ENCODE measurements around the gene MBIP.
"Not testable (repeated sequence)": the region's sequence is repeated elsewhere in the genome, so short reads cannot be mapped to it uniquely, and the experiment has no call there.

The MBIP gene
- 13.7 to 14.0 reads per million in 2 donors for total RNA-seq

- DNase-seq: peak; percentile 11
These were observed at the start of gene MBIP for GRCh38 chr14:36320200-36320896. TSS of gene MBIP (minus strand) at chr14:36320637. CDS start at chr14:36320588, 49 bp downstream.

- DNase-seq: no peak
These were observed 47.7 kb upstream of the MBIP start for GRCh38 chr14:36367985-36368774.

DNA sequence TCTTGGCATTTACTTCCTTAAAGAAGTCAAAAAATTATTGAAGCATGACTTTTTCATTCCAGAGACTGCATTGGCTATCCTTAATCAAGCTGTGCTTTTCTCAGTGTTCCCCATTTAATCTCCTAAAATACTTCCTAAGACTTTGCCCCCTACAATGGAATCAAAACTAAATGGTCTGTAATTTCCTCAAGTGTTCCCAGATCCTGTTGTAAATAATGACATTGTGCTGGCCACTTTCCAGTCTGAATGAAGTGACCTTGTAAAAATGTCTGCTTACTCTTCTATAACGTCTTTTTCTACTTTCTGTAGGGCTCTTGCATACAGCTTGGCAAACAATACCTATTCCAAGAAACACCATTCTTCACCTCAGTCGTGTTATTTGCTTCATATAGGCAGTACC is 45.3 kb upstream of the MBIP start:
- no peak for DNase-seq

DNA sequence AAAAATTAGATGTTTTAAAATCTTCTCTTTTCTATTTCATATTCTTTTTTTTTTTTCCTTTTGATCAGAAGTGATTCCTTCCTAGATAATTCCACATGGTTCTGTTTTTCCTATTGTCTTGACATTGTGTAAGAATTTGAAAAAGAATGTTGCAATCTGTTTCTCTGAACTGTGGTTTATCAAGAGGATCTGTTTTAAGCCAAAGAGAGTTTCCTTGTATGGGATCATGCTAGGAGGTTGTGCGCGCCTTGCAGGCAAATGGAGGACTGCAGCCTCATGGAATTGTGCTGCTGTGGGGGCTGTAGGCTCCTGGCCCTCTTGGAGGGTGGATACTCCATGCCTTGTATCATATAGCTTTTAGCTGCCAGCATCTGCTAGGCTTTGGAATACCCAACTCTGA is 43.3 kb upstream of the MBIP start:
- no peak for DNase-seq

GRCh38 chr14:36362648-36363047 is 42.2 kb upstream of the MBIP start:
- DNase-seq: no peak

- DNase-seq: no peak
These were observed 40.9 kb upstream of the MBIP start for GRCh38 chr14:36361210-36361853.

- no peak for DNase-seq
These were observed 36.4 kb upstream of the MBIP start for GRCh38 chr14:36356862-36357261.

GRCh38 chr14:36346052-36346451 is 25.6 kb upstream of the MBIP start:
- no peak for DNase-seq

DNA sequence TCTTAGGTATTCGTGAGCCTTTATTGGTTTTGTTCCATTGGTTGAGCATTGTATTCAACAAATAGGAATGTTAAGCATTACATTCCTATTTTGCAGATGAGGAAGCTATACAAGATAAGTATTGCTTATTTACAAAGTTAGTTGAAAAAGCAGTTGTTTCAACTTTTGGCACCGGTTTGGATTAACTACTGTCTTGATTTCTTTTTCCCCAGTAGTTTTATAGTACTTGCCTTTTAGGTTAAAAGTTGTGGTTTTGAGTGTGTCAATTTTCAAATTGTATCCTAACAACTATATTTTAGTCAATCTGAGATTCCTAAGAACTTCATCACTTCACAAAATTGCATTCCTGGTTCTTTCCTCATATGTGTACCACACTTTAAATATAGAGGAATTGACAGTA is 23.8 kb upstream of the MBIP start:
- DNase-seq: no peak

DNA sequence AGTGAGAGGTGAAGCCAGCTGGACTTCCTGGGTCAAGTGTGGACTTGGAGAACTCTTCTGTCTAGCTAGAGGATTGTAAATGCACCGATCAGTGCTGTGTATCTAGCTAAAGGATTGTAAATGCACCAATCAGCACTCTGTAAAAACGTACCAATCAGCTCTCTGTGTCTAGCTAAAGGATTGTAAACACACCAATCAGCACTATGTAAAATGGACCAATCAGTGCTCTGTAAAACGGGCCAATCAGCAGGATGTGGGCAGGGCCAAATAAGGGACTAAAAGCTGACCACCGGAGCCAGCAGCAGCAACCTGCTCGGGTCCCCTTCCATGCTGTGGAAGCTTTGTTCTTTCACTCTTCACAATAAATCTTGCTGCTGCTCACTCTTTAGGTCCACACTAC is 21.4 kb upstream of the MBIP start:
- DNase-seq: not testable (repeated sequence)

DNA sequence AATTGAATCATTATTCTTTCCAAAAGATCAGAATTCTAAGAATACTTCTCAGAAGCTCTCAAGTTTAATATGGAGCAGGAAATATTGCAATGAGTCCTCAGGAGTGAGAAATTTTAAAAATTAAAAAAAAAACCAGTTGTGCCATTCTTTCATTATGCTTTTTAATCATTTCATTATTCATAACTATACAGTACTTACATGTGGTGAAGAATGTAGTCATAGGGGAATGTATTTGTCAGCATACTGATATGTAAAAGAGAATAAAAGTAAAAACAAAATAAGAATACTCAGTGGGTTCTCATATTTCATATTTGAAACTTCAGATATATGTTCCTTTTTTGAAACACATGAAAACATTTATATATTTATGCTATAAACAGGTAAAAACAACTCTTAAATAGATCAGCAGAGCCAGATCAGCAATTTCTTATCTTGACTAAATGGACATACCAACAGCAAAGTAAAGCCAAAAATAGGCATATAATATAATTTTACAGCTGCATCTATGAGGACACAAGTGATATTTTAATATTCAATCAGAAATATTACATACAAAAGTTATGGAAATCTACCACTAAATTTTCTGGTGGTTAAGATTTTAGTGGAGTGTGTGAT is 19.9 kb upstream of the MBIP start:
- DNase-seq: no peak

DNA sequence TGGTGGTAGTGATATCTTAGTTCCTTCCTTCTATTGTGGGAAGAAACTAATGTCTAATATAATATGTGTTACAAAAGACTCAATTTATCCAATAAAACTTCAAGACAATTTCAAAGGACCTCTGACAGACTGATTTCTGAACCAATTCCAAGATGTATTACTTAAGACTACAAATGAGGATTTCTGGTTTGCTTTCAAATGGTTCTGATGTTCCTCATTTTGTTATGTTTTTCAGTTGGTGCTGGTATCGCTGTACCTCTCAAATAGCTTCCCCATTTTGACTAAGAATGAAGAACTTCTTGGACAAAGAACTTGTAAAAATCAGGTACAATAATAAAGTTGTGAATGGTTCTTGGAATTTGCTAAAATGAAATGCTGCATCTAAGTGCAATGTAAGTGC is 19.4 kb upstream of the MBIP start:
- DNase-seq: no peak

DNA sequence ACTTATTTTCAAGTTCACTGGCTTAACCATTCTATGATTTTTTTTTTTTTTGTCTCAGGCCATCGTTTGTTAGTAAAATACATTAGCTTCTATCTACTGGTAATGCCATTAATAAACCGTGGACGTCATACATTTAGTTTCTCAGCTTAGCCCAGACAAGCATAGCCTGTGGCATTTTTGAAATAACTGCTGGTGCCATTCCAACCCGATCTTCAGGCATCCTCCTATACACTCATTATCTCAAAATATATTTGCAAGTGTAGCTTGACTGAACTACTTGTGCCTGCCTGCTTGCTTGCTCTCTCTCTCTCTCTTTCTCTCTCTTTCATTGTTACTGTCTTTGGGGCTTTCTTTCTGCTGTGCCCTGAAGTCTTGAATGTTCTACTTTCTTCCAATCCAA is 12.7 kb upstream of the MBIP start:
- no peak for DNase-seq

DNA sequence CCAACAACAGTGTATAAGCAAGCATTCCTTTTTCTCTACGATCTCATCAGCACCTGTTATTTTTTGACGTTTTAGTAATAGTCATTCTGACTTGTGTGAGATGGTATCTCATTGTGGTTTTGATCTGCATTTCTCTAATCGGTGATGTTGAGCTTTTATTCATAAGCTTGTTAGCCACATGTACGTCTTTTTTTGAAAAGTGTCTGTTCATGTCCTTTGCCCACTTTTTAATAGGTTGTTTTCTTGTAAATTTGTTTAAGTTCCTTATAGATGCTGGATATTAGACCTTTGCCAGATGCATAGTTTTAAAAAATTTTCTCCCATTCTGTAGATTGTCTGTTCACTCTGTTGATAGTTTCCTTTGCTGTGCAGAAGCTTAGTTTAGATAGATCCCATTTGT is 7.1 kb upstream of the MBIP start:
- not testable (repeated sequence) for DNase-seq

DNA sequence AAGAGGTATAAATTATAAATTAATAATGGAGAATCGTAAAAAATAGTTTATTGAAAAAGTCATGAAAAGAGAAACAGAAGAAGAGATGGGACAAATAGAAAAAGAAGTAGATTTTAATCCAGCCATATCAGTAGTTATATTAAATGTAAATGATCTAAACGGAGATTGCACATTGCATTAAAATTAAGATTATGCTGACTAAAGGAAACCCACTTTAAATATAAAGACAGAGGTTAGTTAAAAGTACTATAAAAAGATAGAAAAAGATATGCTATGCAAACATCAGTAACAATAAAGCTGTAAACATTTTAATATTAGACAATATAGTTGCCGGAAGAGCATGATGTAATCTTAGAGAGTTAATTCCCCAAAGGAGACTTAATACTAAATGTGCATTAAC is 5.4 kb upstream of the MBIP start:
- DNase-seq: no peak

GRCh38 chr14:36324897-36325296 is 4.5 kb upstream of the MBIP start:
- DNase-seq: no peak

DNA sequence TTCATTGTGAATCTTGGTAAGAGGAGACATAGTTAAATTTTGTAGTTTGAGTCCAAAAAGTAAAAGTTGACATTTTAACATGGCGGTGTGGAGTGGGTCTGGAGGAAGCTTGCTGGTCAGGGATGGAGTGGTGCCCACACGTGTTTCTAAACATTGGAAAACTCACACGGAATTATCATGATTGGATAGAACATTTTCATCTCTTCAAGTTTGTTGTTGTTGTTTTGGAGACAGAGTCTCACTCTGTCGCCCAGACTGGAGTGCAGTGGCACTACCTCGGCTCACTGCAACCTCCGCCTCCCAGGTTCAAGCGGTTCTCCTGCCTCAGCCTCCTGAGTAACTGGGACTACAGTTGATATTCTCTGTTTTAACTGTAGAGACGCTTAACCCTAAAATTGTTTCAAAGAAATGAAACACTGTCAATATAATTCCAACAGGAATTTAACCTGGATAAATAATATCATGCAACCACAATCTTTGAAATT is 502 bp upstream of the MBIP start:
- no peak for DNase-seq

GRCh38 chr14:36319899-36320199 is 588 bp downstream of the MBIP start:
- no peak for DNase-seq

DNA sequence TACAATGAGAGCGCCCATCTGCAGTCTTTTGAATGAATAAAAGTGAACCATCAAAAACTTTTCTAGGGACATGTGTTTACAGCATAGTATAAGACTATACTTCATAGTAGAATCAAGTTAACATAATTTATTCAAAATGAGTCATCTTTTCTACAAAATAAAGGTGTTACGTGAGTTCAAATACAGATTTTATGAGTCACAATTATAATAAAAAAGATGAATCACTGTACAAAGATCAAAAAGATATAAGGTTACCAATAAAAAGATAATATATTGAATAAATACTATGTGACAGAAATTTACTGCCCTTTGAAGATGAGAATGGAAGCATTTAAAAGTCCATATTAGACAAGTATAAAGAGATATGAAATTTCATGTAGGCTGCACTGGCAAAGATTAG is 2.8 kb downstream of the MBIP start:
- DNase-seq: no peak

GRCh38 chr14:36316131-36316530 is 4.3 kb downstream of the MBIP start:
- DNase-seq: no peak

- no peak for DNase-seq
These were observed 5.1 kb downstream of the MBIP start for GRCh38 chr14:36315159-36315853.

- DNase-seq: no peak
These were observed 6.5 kb downstream of the MBIP start for GRCh38 chr14:36313898-36314297.

- DNase-seq: no peak
These were observed 7.2 kb downstream of the MBIP start for GRCh38 chr14:36313206-36313605.
